ENCODE data around the gene RNF207. TPM values are rescaled to one million over a fixed set of nuclear protein-coding genes. Genes with fewer than 3 reads are reported as not detected.
"Not testable (repeated sequence)": the region's sequence is repeated elsewhere in the genome, so short reads cannot be mapped to it uniquely, and the experiment has no call there.

Gene RNF207
- total RNA-seq, 1 donor = 42.7 TPM

DNA sequence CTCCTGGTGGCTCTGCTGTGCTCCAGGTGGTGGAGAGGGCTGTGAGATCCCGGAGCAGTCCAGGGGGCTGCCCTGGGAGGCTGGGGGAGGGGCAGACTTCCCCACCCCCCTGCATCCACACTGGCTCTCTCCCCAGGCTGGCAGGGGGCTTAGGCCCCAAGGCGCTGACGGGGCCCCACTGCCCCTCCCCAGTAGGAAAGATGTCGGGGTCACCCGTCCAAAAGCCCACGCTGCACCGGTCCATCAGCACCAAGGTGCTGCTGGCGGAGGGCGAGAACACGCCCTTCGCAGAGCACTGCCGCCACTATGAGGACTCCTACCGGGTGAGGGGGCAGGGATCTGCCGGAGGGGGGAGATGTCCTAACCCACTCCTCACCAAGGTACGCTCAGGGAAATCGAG lies 5.8 kb downstream of the RNF207 start:
- no peaks in the 10 kb centered on the region for H4K20me1 ChIP-seq (ENCODE audit: insufficient read depth, low read length)
- DNase-seq (ENCODE audit: insufficient read length, low spot score, missing footprints) = peak; percentile 71
- no peak overlapping the region for H3K4me2 ChIP-seq (ENCODE audit: insufficient read depth, low read length)
- H3K27me3 ChIP-seq (ENCODE audit: insufficient read depth, low read length) = no peaks in the 10 kb centered on the region
- no peak for TF ChIP-seq CTCF (IDR thresholded peaks at IDR 0.05; ENCODE audit: extremely low read depth, low read depth, low read length)
- H3K36me3 ChIP-seq (ENCODE audit: insufficient read depth, low read length) = peaks cover 3% of the 10 kb centered on the region
- H3K4me3 ChIP-seq (ENCODE audit: insufficient read depth, low read length) = no peak overlapping the region
- H2AFZ ChIP-seq (ENCODE audit: low read length) = no peak overlapping the region
- no peak overlapping the region for H3K27ac ChIP-seq (ENCODE audit: low read depth, low read length)
- no peaks in the 10 kb centered on the region for H3K79me2 ChIP-seq (ENCODE audit: insufficient read depth, low read length)
- H3K9me3 ChIP-seq (ENCODE audit: low read depth, low read length) = no peaks in the 10 kb centered on the region
- H3K4me1 ChIP-seq (ENCODE audit: insufficient read depth, low read length) = no peaks in the 10 kb centered on the region

DNA sequence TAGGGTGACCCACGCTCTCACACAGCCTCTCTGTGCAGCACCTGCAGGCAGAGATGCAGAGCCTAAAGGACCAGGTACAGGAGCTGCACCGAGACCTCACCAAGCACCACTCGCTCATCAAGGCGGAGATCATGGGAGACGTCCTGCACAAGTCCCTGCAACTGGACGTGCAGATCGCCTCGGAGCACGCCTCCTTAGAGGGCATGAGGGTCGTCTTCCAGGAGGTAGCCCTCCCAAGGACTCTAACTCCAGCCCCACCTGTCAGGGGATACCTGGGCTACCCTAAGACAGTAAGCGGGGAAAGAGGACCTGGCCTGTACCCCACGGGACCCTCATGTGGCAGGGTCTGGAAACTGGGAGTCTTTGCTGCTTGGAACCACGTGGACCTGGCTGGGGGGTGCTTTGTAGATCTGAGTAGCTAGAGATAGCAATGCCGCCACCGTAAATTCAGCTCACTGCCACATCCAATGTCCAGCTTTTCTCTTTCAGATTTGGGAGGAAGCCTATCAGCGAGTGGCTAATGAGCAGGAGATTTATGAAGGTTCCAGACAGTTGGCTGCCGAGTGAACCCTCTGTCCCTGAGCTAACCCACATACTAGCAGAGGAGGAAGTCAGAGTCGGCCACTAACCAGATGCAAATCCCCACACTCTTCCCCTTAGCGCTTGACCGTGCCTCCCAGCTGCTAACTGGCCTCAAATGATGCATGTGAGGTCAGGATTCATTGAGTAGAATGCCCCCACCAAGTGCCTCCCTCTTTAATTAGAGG lies 6.5 kb downstream of the RNF207 start:
- Histone ChIP-seq H3K36me3 (ENCODE audit: insufficient read depth, low read length) (peaks cover 3% of the 10 kb centered on the region), H3K27me3 (ENCODE audit: insufficient read depth, low read length) (no peaks in the 10 kb centered on the region), H3K4me3 (ENCODE audit: insufficient read depth, low read length) (no peak overlapping the region), H3K4me2 (ENCODE audit: insufficient read depth, low read length) (no peak overlapping the region), H2AFZ (ENCODE audit: low read length) (no peak overlapping the region), H3K79me2 (ENCODE audit: insufficient read depth, low read length) (no peaks in the 10 kb centered on the region), H4K20me1 (ENCODE audit: insufficient read depth, low read length) (no peaks in the 10 kb centered on the region), H3K9me3 (ENCODE audit: low read depth, low read length) (no peaks in the 10 kb centered on the region), H3K27ac (ENCODE audit: low read depth, low read length) (no peak overlapping the region), H3K4me1 (ENCODE audit: insufficient read depth, low read length) (no peaks in the 10 kb centered on the region)
- DNase-seq (ENCODE audit: insufficient read length, low spot score, missing footprints) = peak; percentile 88
- TF ChIP-seq CTCF (IDR thresholded peaks at IDR 0.05; ENCODE audit: extremely low read depth, low read depth, low read length) = no peak

- no peak overlapping the region for H2AFZ ChIP-seq (ENCODE audit: low read length)
- no peaks in the 10 kb centered on the region for H4K20me1 ChIP-seq (ENCODE audit: insufficient read depth, low read length)
- no peaks in the 10 kb centered on the region for H3K9me3 ChIP-seq (ENCODE audit: low read depth, low read length)
- no peaks in the 10 kb centered on the region for H3K27me3 ChIP-seq (ENCODE audit: insufficient read depth, low read length)
- H3K4me2 ChIP-seq (ENCODE audit: insufficient read depth, low read length) = no peak overlapping the region
- peaks cover 9% of the 10 kb centered on the region for H3K36me3 ChIP-seq (ENCODE audit: insufficient read depth, low read length)
- DNase-seq (ENCODE audit: insufficient read length, low spot score, missing footprints) = peak; percentile 49
- no peaks in the 10 kb centered on the region for H3K79me2 ChIP-seq (ENCODE audit: insufficient read depth, low read length)
- no peaks in the 10 kb centered on the region for H3K4me1 ChIP-seq (ENCODE audit: insufficient read depth, low read length)
- H3K4me3 ChIP-seq (ENCODE audit: insufficient read depth, low read length) = no peak overlapping the region
- no peak overlapping the region for H3K27ac ChIP-seq (ENCODE audit: low read depth, low read length)
- no peak for TF ChIP-seq CTCF (IDR thresholded peaks at IDR 0.05; ENCODE audit: extremely low read depth, low read depth, low read length)
These were observed 12.7 kb downstream of the RNF207 start for GRCh38 chr1:6218375-6219164.

DNA sequence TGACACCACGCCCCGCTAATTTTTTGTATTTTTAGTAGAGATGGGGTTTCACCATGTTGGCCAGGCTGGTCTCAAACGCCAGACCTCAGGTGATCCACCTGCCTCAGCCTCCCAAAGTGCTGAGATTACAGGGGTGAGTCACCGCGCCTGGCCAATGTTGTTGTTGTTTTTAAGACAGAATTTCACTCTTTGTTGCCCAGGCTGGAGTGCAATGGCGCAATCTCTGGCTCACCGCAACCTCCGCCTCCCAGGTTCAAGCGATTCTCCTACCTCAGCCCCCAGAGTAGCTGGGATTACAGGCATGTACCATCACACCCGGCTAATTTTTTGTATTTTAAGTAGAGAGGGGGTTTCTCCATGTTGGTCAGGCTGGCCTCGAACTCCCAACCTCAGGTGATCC lies 13.7 kb downstream of the RNF207 start:
- H3K4me2 ChIP-seq (ENCODE audit: insufficient read depth, low read length); H3K79me2 ChIP-seq (ENCODE audit: insufficient read depth, low read length); H3K4me1 ChIP-seq (ENCODE audit: insufficient read depth, low read length); H3K4me3 ChIP-seq (ENCODE audit: insufficient read depth, low read length); H4K20me1 ChIP-seq (ENCODE audit: insufficient read depth, low read length); H3K27ac ChIP-seq (ENCODE audit: low read depth, low read length); H2AFZ ChIP-seq (ENCODE audit: low read length); DNase-seq (ENCODE audit: insufficient read length, low spot score, missing footprints); H3K27me3 ChIP-seq (ENCODE audit: insufficient read depth, low read length); H3K9me3 ChIP-seq (ENCODE audit: low read depth, low read length): not testable (repeated sequence)
- peaks cover 20% of the 10 kb centered on the region for H3K36me3 ChIP-seq (ENCODE audit: insufficient read depth, low read length)

Measured in osteoblast (primary cell).